SU-DHL-6 (cell line): ENCODE data around the gene SDR42E1.

ENCODE experiments used
- CTCF ChIP-seq: fragments of 200-600 bp; sonication (generic); IDR thresholded peaks from one replicate; pipeline ENCODE4 v1.5.1; 2017; ENCODE audit warnings: antibody characterized with exemption, mild to moderate bottlenecking, low read length, moderate library complexity; ENCODE audit not compliant: insufficient read depth, poor library complexity, severe bottlenecking
- EZH2phosphoT487 ChIP-seq: fragments of 200-600 bp; sonication (generic), shearing (Covaris generic); conservative IDR thresholded peaks from 2 replicates; pipeline ENCODE4 v1.6.1; 2018; ENCODE audit warnings: mild to moderate bottlenecking, antibody characterized with exemption, low read length, moderate library complexity, mixed read lengths

- TF ChIP-seq CTCF: no peak
- TF ChIP-seq EZH2phosphoT487: no peak
These were observed 70.3 kb downstream of the SDR42E1 start for GRCh38 chr16:81940781-81941560.
